CD4-positive, alpha-beta T cell (primary cell): ENCODE results near the gene XIST. TPM values are rescaled to one million over a fixed set of nuclear protein-coding genes. Genes with fewer than 3 reads are reported as not detected.

Experiments used
- ATAC-seq: fragments of 200-7000 bp; cut with Tn5 transposase; one replicate; pipeline ENCODE4 v1.10.0; 2022; ENCODE audit warnings: mild to moderate bottlenecking; ENCODE audit not compliant: poor library complexity
- CTCF ChIA-PET: fragments of 350-600 bp; sonication (Branson Sonifier 250); formaldehyde crosslinking; loops from one replicate; lab custom pipeline; 2021; ENCODE audit warnings: antibody characterized with exemption, inconsistent platforms; lab: Charles Lee
- POLR2A ChIA-PET: fragments of 350-600 bp; sonication (Branson Sonifier 250); formaldehyde crosslinking; loops from one replicate; lab custom pipeline; 2021; ENCODE audit warnings: antibody characterized with exemption, inconsistent platforms; lab: Charles Lee
- DNase-seq, 14 experiments: peaks; one replicate each; pipeline ENCODE4 v3.0.0-alpha.2; 2013 to 2020; ENCODE audit warnings: mixed read lengths in 2 of 14
- H3K27ac ChIP-seq, 2 donors: one replicate each; pipeline versions ENCODE4 v1.5.1 to v1.7.0; 2013; ENCODE audit warnings: low read length in 2 of 2, low read depth in 1 of 2, mild to moderate bottlenecking in 1 of 2
- H3K27me3 ChIP-seq, 2 experiments: 1 replicate in 1 of 2; 2 replicates in 1 of 2; pipeline versions ENCODE4 v1.6.1 to v1.7.0; 2013; ENCODE audit warnings: low read length in 2 of 2, control low read depth in 1 of 2, mild to moderate bottlenecking in 1 of 2, moderate library complexity in 1 of 2; ENCODE audit not compliant: insufficient read depth in 2 of 2, control insufficient read depth in 1 of 2
- H3K36me3 ChIP-seq: one replicate; pipeline ENCODE4 v1.6.1; 2013; ENCODE audit warnings: low read length, control low read depth; ENCODE audit not compliant: insufficient read depth
- H3K4me1 ChIP-seq: one replicate; pipeline ENCODE4 v1.6.1; 2013; ENCODE audit warnings: low read length, control low read depth; ENCODE audit not compliant: insufficient read depth
- H3K4me3 ChIP-seq: one replicate; pipeline ENCODE4 v1.5.1; 2013; ENCODE audit warnings: mild to moderate bottlenecking, low read length, moderate library complexity
- H3K9me3 ChIP-seq, 2 experiments: 1 replicate in 1 of 2; 2 replicates in 1 of 2; pipeline versions ENCODE4 v1.6.1 to v1.7.0; 2013; ENCODE audit warnings: low read length in 2 of 2, mild to moderate bottlenecking in 2 of 2, control low read depth in 1 of 2, moderate library complexity in 1 of 2; ENCODE audit not compliant: control insufficient read depth in 1 of 2, insufficient read depth in 1 of 2
- H3K27ac Mint-ChIP-seq: one replicate; pipeline ENCODE4 v1.8.0; 2020; ENCODE audit warnings: mixed read lengths
- H3K27me3 Mint-ChIP-seq: one replicate; pipeline ENCODE4 v1.8.0; 2021; ENCODE audit warnings: mixed read lengths
- H3K36me3 Mint-ChIP-seq: one replicate; pipeline ENCODE4 v1.8.0; 2021; ENCODE audit warnings: low read depth, mixed read lengths
- H3K4me1 Mint-ChIP-seq: one replicate; pipeline ENCODE4 v1.8.0; 2021; ENCODE audit warnings: low read depth, mixed read lengths
- H3K4me3 Mint-ChIP-seq: one replicate; pipeline ENCODE4 v1.8.0; 2020; ENCODE audit warnings: mild to moderate bottlenecking, mixed read lengths
- H3K9me3 Mint-ChIP-seq: one replicate; pipeline ENCODE4 v1.8.0; 2020; ENCODE audit warnings: mixed read lengths
- CTCF ChIP-seq: fragments of 200-600 bp; IDR thresholded peaks from one replicate; pipeline ENCODE4 v1.8.0; 2022; ENCODE audit warnings: antibody characterized with exemption, mild to moderate bottlenecking
- intact Hi-C, 2 experiments: fragments of 100-400 bp; cut with DNase I in 1 of 2; cut with micrococcal nuclease in 1 of 2; formaldehyde crosslinking; loops; one replicate each; pipeline versions ENCODE4 v1.15.1 to v1.9.0; 2023 to 2025; cut with DNase I, micrococcal nuclease
- total RNA-seq, 174 experiments: library from RNA in 2 of 174; stranded (reverse) in 2 of 174; gene quantifications; one replicate each; pipeline ENCODE4 v1.2.3 and lab custom pipeline; 2021 to 2026

Gene XIST
- total RNA-seq, 2 experiments from 2014 or later: not detected

DNA sequence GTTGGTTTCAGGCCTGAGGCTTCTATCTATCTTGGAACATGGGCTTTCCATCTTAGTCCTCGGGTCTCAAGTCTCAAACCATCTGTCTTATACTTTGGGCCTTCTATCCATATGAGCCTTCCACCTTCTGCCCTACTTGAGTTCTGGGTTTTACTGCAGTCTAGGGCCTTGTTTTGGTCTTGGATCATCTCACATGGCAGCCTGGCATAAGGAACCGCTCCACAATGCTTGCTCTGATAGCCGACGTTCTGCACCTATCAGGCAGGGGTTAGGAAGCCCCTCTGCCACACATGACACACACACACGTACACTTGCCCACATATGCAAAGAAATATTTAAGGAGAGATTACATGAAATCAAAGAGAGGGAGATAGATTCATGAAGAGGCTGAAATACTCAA, 25.5 kb downstream of the XIST start:
- Mint-ChIP-seq H3K36me3 (no peaks in the 10 kb centered on the region), H3K4me3 (no peak overlapping the region), H3K27me3 (peaks cover 5% of the 10 kb centered on the region), H3K4me1 (no peaks in the 10 kb centered on the region), H3K27ac (no peak overlapping the region), H3K9me3 (no peaks in the 10 kb centered on the region)
- Histone ChIP-seq H3K4me1 (no peaks in the 10 kb centered on the region), H3K4me3 (no peak overlapping the region), H3K27ac (no peak overlapping the region), H3K36me3 (no peaks in the 10 kb centered on the region), H3K9me3 (no peaks in the 10 kb centered on the region), H3K27me3 (no peaks in the 10 kb centered on the region)
- CTCF ChIA-PET: no interaction called here
- intact Hi-C loops: no loop called here
- TF ChIP-seq CTCF: no peak
- ATAC-seq (no peak), DNase-seq (no peak)
- POLR2A ChIA-PET: no interaction called here

DNA sequence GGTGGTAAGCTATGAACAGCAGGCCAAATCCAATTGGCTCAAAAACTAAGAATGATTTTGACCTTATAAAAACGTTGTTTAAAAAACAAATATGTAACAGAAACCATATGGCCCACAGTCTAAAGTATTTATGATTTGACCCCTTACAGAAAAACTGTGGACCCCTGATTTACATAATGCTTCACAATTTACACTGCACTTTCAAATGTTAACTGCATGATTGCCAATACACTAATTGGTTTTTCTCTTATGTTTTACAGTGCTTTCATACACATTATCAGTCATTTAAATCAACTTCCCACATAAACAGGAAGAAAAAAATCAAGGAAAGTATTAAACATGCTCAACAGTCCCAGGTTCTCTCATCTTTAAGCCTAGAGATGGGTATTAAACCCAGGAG, 26.9 kb downstream of the XIST start:
- DNase-seq (no peak), ATAC-seq (no peak)
- no peak overlapping the region for H3K27ac ChIP-seq
- ChIA-PET POLR2A (no interaction called here), CTCF (no interaction called here)
- H3K27ac Mint-ChIP-seq: no peak overlapping the region
- H3K9me3 Mint-ChIP-seq: no peaks in the 10 kb centered on the region
- no peaks in the 10 kb centered on the region for H3K4me1 Mint-ChIP-seq
- no peaks in the 10 kb centered on the region for H3K36me3 Mint-ChIP-seq
- intact Hi-C loops: no loop called here
- no peak for TF ChIP-seq CTCF
- no peaks in the 10 kb centered on the region for H3K4me1 ChIP-seq
- no peak overlapping the region for H3K4me3 Mint-ChIP-seq
- no peaks in the 10 kb centered on the region for H3K27me3 ChIP-seq
- H3K9me3 ChIP-seq: no peaks in the 10 kb centered on the region
- H3K4me3 ChIP-seq: no peak overlapping the region
- H3K27me3 Mint-ChIP-seq: peaks cover 5% of the 10 kb centered on the region
- no peaks in the 10 kb centered on the region for H3K36me3 ChIP-seq

DNA sequence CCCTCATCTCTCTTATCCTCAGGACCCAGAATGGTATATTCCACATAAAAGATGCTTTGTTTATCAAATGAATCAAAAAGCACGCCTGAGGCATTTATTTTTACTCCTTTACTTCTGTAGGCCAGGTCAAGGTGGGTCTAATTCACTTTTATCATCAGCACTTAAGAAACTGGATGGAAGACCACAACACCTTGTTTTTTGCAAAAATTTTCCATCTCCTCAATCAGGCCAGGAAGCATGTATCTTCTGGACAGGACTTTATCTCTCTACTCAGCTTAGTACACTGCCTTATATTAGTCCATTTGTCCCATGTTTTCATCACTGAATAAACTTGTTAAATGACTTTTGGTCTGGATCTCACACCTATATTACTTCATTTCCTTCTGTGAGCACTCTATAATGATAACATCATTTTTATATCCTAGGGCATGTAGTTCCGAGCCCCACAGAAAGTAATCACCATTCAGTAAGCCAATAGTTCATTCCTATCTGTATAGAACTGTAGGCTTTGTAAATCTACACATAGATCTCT, 29.0 kb downstream of the XIST start:
- Histone ChIP-seq H3K9me3 (no peaks in the 10 kb centered on the region), H3K4me1 (no peaks in the 10 kb centered on the region), H3K4me3 (no peak overlapping the region), H3K36me3 (no peaks in the 10 kb centered on the region), H3K27me3 (no peaks in the 10 kb centered on the region), H3K27ac (no peak overlapping the region)
- intact Hi-C loops: no loop called here
- no peak for ATAC-seq
- ChIA-PET CTCF (no interaction called here), POLR2A (no interaction called here)
- Mint-ChIP-seq H3K36me3 (no peaks in the 10 kb centered on the region), H3K27me3 (peaks cover 5% of the 10 kb centered on the region), H3K4me3 (no peak overlapping the region), H3K27ac (no peak overlapping the region), H3K9me3 (no peaks in the 10 kb centered on the region), H3K4me1 (no peaks in the 10 kb centered on the region)
- TF ChIP-seq CTCF: no peak
- no peak for DNase-seq
